Measurements from ENCODE around the gene HIPK2.

GRCh38 chr7:139696552-139696951 is 81.2 kb downstream of the HIPK2 start:
- no peak for TF ChIP-seq CTCF (IDR thresholded peaks at IDR 0.05)
- TF ChIP-seq POLR2A (IDR thresholded peaks at IDR 0.05): no peak
